HG02938 (cell line): ENCODE measurements around the gene RANBP1.

Experiments used
- ATAC-seq: cut with Tn5 transposase; IDR thresholded peaks from one replicate; pipeline ENCODE4 v1.9.1; 2021; ENCODE audit warnings: mild to moderate bottlenecking, moderate library complexity; ENCODE audit not compliant: unreplicated experiment

The RANBP1 gene

DNA sequence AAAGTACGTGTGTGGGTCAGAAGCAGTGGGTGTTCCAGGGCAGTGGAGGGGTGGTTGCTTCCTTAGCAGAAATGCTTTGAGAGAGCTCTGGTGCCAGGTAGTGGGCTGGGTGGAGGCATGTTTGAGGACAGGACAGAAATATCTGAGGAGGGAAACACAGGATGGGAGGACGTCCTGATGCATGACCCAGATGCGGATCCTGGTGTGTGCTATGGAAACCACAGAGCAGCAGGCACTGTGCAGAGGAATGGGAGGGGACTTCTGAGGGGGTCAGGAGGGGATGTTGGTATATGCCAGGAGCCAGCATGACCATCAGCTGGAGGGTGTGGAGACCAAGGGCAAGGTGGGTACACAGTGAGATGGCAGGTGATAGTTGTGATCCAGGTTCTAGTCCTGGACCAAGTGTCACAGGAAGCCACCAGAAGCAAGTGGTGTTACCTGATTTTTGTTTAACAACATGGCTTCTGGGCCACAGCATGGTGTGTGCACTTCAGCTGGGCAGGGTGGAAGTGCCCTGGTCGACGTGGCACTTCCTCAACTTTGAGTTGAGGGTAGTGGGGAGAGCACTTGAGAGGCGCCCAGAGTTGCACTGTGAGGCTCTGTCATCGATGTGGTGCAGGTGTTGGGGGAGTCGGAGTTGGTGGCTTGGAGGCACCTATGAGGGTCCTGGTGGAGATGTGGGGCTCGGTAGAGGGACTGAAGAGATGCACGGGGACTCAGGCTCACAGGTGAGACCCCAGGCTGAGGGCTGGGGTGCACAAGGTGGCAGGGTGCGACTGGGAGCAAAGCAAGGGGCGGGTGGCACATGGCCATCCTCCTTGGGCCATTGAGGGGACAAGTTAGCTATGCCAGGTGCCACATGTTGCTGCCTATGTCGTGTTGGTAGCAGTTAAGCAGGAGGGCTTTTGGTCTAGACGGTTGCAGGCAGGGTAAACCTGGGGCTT is 28.3 kb upstream of the RANBP1 start:
- no peak for ATAC-seq

DNA sequence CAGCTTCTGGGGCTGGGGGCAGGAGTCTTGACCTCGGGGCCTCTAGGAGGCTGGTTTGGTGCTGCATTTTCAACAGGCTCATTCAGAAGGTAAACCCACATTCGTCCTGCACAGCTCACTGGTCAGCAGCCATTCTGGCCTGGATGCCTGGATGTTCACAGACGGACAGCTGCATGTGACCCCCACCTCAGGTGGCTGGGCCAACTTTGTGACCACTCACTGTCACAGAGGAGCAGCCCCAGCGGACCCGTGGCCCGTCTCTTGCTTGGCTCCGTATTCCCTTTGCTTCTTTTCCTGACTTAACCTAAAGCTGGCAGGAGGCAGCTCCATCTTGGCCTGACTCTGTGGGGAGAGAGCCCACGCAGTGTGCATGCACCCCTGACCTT is 27.6 kb upstream of the RANBP1 start:
- no peak for ATAC-seq

DNA sequence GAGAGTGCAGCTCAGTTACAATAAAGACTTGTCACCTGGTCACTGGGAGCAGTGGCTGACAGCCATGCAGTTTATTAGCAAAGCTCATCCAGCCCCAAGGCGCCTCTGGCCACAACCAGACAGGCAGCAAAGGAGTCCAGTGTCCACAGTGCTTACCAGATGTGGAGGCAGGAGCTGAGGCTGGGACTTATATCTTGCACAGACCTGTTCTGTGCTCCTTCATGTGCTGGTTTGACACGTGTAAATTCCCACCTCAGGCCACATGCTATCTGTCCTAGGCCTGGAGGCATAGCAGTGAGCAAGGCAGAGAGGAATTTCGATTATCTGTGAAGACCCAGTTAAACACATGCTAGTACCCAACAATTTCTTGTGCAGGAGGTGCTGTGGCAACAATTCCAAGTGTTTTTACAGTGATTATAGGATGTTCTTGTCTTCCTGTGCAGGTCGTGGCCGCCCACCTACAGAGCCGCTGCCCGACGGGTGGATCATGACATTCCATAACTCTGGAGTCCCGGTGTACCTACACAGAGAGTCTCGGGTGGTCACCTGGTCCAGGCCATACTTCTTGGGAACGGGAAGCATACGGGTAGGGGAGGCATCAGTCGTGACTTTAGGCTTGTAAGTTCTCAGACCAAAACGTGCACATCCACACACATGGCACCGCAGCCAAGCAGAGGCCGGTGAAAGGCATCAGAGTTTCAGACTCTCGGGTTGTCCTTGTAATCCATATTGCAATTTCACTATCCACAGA is 26.5 kb upstream of the RANBP1 start:
- ATAC-seq, result no peak

DNA sequence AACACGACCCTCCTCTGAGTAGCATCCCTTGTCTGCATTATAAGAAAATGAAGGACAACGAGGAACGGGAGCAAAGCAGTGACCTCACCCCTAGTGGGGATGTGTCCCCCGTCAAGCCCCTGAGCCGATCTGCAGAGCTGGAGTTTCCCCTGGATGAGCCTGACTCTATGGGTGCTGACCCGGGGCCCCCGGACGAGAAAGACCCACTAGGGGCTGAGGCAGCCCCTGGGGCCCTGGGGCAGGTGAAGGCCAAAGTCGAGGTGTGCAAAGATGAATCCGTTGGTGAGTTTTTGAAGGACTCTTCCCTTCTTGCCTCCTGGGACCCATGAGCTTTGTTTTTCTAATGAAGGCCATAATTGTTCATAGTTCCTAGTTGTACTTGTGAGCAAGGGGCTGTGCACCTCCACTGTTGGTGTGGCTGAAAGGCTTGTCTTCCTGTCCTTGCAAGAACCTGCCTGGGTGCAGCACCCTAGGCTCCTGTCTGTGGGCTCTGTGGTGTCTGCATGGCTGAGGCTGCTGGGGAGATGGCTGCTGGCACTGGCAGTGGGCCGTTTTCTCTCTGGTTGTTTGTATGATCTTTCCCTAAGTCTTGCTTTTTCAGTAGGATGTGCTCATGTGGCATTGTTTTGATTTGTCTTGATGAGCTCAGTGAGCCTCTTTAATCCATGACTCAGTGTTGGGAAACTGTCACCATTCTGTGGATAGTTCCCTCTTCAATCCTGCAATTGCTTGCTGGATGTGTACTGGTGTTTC is 25.8 kb upstream of the RANBP1 start:
- no peak for ATAC-seq

DNA sequence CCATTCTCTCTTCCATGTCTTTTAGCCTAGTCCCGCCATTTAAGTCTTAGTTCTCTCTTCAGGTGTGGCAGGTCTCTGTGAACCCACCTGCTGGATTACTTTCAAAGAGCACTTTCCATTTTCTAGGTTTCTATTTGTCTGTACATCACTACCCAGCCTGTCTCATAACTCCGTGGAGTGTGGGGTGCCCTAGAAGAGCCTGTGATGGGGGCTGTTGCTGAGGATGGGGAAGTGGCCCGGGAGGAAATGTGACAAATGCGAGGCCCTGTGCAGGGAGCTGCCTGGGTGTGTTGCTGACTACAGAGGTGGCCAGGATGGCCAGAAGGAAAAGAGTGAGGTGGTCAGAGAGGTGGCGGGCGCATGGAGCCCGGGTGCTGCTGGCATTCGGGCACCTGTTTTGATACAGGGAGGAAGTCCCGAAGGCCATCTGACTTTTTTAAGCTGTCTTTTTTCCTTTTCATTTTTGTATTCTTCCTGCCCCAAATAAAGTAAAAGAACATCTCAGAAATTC is 25.1 kb upstream of the RANBP1 start:
- ATAC-seq, result no peak

DNA sequence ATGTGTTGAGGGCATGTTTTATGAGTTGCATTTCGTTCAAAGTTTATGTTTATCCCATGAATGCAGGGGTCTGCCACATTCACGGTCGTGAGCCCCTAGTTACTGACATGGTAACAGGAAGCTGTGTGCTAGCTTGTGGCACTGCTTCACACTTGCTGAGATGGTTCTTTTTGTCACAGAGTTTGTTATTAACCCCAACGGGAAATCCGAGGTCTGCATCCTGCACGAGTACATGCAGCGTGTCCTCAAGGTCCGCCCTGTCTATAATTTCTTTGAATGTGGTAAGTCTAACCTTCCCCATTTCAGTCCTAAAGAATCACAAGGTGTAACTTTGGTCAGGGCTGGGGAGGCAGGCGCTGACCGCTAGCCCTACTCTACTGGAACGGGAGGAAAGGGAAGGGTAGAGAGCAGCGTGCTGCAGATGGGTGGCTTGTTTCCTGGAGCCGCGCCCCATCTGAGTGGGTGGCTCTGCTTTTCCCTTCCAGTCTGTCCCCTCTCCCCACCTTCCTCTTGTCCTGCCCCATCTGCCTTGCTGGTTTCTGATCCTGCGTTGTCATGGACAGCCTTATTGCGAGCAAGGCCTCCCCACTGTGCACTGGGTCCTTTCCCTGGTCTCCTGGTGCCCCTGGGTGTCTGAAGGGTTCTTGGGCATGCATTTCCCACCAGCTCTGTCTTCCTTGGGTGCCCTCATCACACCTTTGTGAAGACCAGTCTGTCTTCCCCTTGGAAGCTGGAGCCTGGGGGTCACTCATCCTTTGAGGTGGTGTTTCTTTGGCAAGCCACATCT is 24.0 kb upstream of the RANBP1 start:
- no peak for ATAC-seq

DNA sequence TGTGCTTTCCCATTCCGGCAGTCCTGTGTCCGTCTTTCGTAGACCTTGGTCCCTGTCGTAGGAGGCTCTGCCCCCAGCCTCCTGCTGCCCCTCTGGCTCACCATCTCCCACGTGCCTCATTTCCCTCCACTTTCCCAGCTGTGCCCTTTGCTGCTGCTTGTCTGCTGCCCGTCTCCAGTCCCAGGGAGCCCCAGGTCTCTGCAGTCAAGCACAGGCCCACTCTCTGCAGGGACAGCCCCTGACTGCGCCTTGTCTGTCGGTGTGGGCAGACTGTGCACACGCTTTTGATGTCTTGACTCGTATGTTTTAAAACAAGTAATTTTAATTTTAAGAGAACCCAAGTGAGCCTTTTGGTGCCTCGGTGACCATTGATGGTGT is 23.4 kb upstream of the RANBP1 start:
- no peak for ATAC-seq

DNA sequence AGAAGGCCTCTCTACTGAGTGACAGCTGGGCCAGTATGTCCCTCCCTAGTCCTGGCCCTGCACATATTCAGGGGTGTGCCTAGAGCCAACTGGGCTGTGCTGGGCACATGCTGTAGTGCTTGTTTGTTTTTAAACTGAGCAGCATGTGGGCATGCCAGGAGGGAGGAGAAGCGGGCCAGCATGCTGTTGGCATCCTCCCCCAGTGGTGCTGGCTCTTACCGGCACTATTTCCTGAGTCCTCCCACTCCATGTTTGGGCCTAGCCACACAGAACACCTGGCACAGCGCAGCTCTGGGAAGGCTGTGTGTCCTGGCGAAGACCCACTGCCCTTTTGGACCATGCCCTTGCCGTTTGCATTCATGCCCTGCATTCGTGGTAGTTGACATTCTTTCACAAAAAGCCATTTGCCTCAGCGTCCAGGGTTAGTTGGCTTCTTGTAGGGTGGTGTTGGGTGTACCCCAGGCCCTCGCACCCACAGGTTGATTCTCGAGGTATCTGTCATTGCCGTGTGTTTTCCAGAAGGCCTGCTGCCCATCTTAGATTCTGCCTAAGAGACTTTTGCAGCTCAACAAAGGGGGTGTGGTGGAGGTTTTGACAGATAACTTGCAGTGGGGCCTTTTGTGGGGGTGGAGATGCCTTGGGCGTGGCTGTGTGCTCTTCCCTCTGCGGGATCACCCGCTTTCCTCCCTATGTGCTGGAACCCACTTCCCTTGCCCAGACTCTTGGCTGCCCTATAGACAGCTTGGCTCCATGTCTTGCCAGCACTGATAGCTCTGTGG is 22.3 kb upstream of the RANBP1 start:
- no peak for ATAC-seq

DNA sequence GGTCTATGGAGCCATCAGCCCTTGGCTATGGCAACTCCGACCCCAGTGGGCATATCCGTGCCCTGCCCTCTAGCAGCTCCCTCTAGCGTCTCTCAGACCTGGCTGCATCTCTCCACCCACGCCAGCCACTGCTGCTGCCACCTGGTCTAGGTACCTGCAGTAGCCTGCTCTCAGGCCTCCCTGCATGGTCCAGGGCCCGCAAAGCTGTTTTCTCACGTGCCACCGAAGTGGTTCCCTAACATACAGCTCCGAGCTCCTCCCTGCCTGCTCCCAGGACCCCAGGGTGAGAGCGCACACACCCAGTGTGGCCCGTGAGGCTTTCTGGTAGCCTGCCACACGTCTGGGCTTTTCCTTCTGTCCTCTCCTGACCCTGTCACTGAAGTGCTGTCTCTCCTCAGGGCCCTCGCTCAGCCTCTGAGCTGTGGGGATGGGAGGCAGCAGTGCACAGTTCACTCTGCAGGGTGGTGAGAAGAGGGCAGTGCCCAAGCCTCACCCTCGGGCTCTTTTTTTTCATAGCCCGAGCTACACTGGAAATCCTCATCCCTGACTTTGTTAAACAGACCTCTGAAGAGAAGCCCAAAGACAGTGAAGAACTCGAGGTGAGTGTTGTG is 21.6 kb upstream of the RANBP1 start:
- ATAC-seq, result no peak

DNA sequence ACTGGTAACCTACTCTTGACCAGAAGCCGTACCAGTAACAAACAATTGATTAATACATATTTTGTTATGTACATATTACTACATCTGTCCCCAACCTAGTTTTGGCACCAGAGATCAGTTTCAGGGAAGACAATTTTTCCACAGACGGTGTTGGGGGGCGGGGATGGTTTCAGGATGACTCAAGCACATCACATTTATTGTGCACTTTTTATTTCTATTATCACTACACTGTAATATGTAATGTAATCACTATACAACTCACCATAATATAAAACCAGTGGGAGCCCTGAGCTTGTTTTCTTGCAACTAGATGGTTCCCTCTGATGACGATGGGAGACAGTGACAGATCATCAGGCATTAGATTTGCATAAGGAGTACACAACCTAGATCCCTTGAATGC is 20.4 kb upstream of the RANBP1 start:
- no peak for ATAC-seq

DNA sequence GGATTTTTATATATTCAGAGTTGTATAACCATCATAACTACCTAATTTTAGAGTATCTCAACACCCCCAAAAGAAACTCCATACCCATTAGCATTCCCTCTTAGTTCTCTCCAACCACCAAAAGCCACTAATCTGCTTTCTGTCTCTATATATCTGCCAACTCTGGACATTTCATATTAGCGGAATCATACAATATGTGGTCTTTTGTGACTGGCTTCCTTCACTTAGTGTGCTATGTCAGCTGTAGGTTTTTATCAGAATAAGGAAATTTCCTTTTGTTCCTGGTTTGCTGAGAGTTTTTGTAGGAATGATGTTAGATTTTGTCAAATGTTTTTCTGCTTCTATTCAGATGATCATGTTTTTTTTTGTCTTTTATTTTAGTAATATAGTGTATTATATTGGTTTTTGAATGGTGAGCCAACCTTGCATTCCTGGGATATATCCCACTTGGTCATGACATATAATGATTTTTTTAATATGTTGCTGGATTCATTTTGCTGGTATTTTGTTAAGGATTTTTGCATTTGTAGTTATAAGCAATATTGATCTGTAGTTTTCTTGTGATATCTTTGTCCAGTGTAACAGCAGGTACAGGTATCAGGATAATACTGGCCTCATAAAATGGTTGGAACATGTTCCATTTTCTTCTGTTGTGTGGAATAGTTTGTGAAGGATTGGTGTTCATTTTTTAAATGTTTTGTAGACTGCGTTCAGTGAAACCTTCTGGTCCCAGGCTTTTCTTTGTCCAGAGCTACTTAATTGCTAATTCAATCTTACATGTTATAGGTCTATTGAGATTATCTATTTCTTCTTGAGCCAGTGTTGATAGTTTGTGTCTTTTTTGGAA is 19.1 kb upstream of the RANBP1 start:
- ATAC-seq, result no peak

DNA sequence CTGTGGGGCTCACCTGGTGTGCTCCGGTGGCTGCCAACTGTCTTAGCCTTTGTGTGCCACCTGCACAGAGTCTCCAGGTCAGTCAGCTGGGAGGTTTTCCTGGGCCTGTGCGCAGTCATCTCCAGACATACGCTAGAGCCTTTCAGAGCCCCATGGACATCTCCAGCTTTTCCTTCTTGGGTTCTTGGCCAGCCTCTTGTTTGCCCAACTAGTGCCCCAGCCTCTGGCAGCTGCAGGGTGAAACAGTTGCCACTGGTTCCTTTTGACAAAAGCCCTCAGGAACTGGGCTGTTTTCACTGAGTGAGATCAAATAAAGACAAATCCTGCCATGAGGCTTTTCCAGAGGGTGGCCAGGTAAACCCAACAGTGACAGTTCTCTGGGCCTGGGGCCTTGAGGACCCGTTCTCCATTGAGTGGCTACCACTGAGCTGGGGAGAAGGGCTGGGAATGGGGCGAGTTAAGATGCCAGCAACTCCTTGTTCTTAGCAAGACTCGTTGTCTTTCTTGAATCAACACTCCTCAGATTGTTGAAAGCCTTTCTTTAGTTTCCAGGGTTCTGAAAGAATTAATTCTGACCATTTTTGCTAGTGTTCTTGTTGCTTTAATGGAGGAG is 16.7 kb upstream of the RANBP1 start:
- no peak for ATAC-seq

DNA sequence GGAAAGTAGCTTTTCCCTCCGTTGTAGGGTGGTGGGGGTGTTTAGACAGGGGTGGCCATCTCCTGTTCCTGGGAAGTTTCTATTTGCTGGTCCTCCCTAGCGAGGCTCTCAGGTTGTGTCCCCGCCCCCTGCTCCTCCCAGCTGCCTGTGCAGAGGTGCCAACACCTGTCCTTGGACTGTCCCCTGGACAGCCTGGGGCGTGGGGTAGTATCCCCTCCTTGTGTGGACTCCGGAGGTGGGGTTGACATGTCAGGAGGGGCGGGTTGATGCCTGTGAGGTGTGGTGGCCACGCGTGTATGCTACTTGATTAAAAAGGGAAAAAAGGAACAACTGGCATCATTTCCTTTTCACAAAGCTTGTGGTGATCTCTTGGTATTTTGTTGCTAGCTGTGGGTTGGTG is 14.3 kb upstream of the RANBP1 start:
- ATAC-seq, result no peak

DNA sequence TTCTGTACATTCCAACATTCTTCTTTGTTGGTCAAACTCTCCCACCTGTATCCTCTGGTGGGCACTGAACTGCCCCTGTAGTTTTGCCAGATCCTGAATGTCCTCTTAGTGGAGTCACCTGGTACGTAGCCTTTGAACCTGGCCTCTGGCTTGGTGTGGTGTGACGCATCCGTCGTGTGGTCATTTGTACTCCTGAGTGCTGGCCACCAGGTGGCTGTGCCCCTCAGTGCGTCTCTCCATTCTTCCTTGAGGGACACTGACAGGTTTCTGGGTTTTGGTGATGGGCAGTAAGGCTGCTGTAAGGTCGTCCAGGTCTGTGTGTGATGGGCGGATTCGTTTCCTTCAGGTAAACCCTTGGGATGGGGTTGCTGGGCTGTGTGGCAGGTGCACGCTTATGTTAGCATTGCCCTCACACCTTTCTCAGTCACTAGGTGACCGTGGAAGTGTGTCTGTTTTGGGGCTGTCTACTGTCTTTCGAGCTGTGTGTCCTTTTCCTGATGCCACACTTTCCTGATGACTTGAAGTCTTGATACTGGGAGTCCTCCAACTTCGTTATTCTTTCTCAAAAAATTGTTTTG is 13.6 kb upstream of the RANBP1 start:
- no peak for ATAC-seq

DNA sequence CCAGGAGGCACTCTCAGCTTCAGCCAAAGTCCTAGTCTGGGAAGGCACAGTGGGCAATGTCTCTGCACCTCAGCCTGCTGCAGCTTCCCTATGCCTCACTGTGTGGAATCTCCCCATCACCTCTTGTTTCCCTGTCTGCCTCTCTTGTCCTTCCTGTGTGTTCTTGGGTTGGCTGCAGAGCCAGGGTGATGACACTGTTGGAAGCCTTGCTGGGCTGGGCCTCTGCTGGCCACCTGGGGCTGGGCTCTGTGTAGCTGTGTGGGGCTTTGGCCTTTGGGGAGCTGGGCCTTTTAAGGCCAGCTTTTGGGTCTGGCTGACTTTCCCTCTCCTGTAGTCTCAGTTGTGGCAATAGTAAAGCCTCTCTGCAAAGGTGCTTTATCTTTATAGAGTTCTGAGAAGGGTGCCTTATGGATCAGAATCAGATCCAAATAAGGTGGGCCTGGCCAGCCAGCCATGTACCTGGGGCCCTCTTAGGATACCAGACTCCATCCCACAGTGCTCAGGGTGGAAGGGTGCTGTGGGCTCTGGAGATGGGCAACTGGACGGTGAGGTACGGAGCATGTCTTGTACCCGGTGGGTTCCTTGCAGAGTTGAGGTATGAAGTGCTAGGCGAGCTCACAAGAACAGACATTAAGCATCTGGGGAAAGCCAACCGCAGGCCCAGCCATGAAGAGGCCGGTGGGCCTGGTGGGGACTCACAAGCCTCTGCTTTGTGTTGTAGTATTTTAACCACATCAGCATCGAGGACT is 10.3 kb upstream of the RANBP1 start:
- no peak for ATAC-seq

DNA sequence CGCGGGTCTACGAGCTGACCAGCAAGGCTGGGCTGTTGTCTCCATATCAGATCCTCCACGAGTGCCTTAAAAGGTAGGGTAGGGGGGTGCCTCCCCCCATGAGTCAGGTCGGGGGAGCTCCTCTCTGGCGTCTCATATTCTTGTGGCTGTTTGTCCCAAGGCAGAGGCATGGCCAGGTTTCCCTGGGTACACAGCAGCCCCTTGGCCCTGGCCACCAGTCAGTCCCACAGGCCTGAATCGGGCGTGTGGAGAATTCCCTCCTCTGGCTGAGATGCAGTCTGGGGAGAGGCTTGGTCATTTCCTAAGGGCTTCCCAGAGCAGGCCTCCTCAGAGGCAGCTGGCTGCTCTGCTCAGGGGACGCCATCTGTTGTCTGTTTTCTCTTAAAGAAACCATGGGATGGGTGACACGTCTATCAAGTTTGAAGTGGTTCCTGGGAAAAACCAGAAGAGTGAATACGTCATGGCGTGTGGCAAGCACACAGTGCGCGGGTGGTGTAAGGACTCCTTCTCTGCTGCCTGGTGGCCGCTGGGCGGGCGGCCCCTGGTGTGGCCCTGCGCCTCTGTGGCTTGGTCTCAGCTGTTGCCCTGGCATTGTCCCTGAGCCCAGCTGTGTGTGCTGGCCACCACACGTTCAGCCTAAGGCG is 9.6 kb upstream of the RANBP1 start:
- ATAC-seq, result no peak
